A549 (cell line): Measurements from ENCODE around the gene PDCD1. TPM values are rescaled to one million over a fixed set of nuclear protein-coding genes. Genes with fewer than 3 reads are reported as not detected.

Experiments
- ATAC-seq, 2 experiments: fragments of 200-7000 bp in 1 of 2; fragments of >200 bp in 1 of 2; cut with Nextera tagmentation in 1 of 2; cut with Tn5 transposase in 1 of 2; 3 replicates each; pipeline versions ENCODE4 v1.8.0 to v1.9.1; 2018 to 2020; ENCODE audit warnings: mild to moderate bottlenecking in 1 of 2, moderate library complexity in 1 of 2
- CTCF ChIA-PET: fragments of 300-600 bp; sonication (Branson Sonifier 250); formaldehyde crosslinking; extraction: SDS; loops from one replicate; lab custom pipeline; 2021; ENCODE audit warnings: antibody characterized with exemption, inconsistent platforms; lab: Yijun Ruan, JAX
- POLR2A ChIA-PET: fragments of 350-600 bp; formaldehyde crosslinking; extraction: SDS; loops from one replicate; lab custom pipeline; 2021; ENCODE audit warnings: antibody characterized with exemption, inconsistent platforms; lab: Yijun Ruan, JAX
- DNase-seq, 2 experiments: peaks; one replicate each; pipeline versions ENCODE4 v3.0.0 to v3.0.0-alpha.2; 2011 to 2016; ENCODE audit warnings: low read depth in 1 of 2, low spot score in 1 of 2
- FAIRE-seq: peaks from 2 replicates; lab custom pipeline; 2011; peaks lifted over from hg19 to GRCh38; lab: Jason Lieb, UNC
- H3K27ac ChIP-seq, 2 experiments: fragments of >200 bp; sonication (Bioruptor Twin); formaldehyde crosslinking; 3 replicates each; pipeline ENCODE4 v1.5.1; 2016 to 2017
- H3K4me1 ChIP-seq: fragments of >200 bp; sonication (Bioruptor Twin); formaldehyde crosslinking; 3 replicates; pipeline ENCODE4 v1.6.1; 2016
- H3K4me2 ChIP-seq: fragments of >200 bp; sonication (Bioruptor Twin); formaldehyde crosslinking; 3 replicates; pipeline ENCODE4 v1.6.1; 2016
- H3K4me3 ChIP-seq: fragments of >200 bp; sonication (Bioruptor Twin); formaldehyde crosslinking; 3 replicates; pipeline ENCODE4 v1.5.1; 2016
- H3K9me3 ChIP-seq: fragments of >200 bp; sonication (Bioruptor Twin); formaldehyde crosslinking; 3 replicates; pipeline ENCODE4 v1.6.1; 2016
- BCL3 ChIP-seq: fragments of >200 bp; sonication (Bioruptor Twin); formaldehyde crosslinking; IDR thresholded peaks from 3 replicates; pipeline ENCODE4 v1.6.1; 2016
- CBX8 ChIP-seq: fragments of 200-600 bp; sonication (generic); IDR thresholded peaks from 2 replicates; pipeline ENCODE4 v1.6.1; 2016
- E2F6 ChIP-seq: IDR thresholded peaks from 2 replicates; pipeline ENCODE4 v1.6.1; 2012; ENCODE audit warnings: low read depth, borderline replicate concordance
- EHF ChIP-seq: fragments of 250-450 bp; sonication (Bioruptor Pico); IDR thresholded peaks from 2 replicates; pipeline ENCODE4 v1.5.0; 2020; ENCODE audit warnings: mild to moderate bottlenecking
- ELK1 ChIP-seq: fragments of 150-350 bp; IDR thresholded peaks from 2 replicates; pipeline ENCODE4 v1.6.1; 2014; ENCODE audit warnings: low read depth, mild to moderate bottlenecking, low read length
- FOXS1 ChIP-seq: fragments of 250-450 bp; sonication (Bioruptor Pico); IDR thresholded peaks from 2 replicates; pipeline ENCODE4 v1.5.0; 2020; ENCODE audit warnings: mild to moderate bottlenecking, moderate library complexity
- HDAC2 ChIP-seq: fragments of 200-600 bp; sonication (generic); IDR thresholded peaks from 2 replicates; pipeline ENCODE4 v1.6.1; 2016
- HOXB13 ChIP-seq: fragments of 250-450 bp; sonication (Bioruptor Pico); IDR thresholded peaks from 2 replicates; pipeline ENCODE4 v1.5.0; 2020; ENCODE audit warnings: low read depth, mild to moderate bottlenecking, moderate library complexity
- KDM1A ChIP-seq: fragments of 200-600 bp; sonication (generic); IDR thresholded peaks from 2 replicates; pipeline ENCODE4 v1.6.1; 2016; ENCODE audit warnings: low read depth, mild to moderate bottlenecking
- KDM5A ChIP-seq: fragments of 200-600 bp; sonication (generic); IDR thresholded peaks from 2 replicates; pipeline ENCODE4 v1.6.1; 2016; ENCODE audit warnings: antibody characterized with exemption, mild to moderate bottlenecking
- MAZ ChIP-seq: fragments of 150-350 bp; IDR thresholded peaks from 2 replicates; pipeline ENCODE4 v1.6.1; 2014; ENCODE audit warnings: antibody characterized with exemption, low read depth, low read length, borderline replicate concordance
- NFE2L2 ChIP-seq: fragments of 150-350 bp; conservative IDR thresholded peaks from 2 replicates; pipeline ENCODE4 v1.6.1; 2014; ENCODE audit warnings: low read length
- NR3C1 ChIP-seq: fragments of >200 bp; sonication (Bioruptor Twin); formaldehyde crosslinking; IDR thresholded peaks from 3 replicates; pipeline ENCODE4 v1.6.1; 2017
- RCOR1 ChIP-seq: fragments of 150-350 bp; IDR thresholded peaks from 2 replicates; pipeline ENCODE4 v1.6.1; 2014; ENCODE audit warnings: antibody characterized with exemption, low read length, low read depth
- SMC3 ChIP-seq: fragments of >200 bp; sonication (Bioruptor Twin); formaldehyde crosslinking; IDR thresholded peaks from 3 replicates; pipeline ENCODE4 v1.6.1; 2018; ENCODE audit warnings: inconsistent platforms
- TFCP2L1 ChIP-seq: fragments of 250-450 bp; sonication (Bioruptor Pico); IDR thresholded peaks from 2 replicates; pipeline ENCODE4 v1.5.0; 2021; ENCODE audit warnings: mild to moderate bottlenecking
- ZNF302 ChIP-seq: fragments of 250-450 bp; sonication (Bioruptor Pico); IDR thresholded peaks from 2 replicates; pipeline ENCODE4 v1.9.0; 2021; ENCODE audit warnings: inconsistent platforms, mild to moderate bottlenecking, moderate library complexity
- WGBS: methylation state at CpG from one replicate; pipeline ENCODE4 v1.1.6; 2017; ENCODE audit errors: missing lambda C conversion rate; 5-methylcytosine and 5-hydroxymethylcytosine counted together
- polyA plus RNA-seq, 4 experiments: library from polyadenylated mRNA; depleted of rRNA in 3 of 4; stranded (reverse); fragments of >200 nt; fragmentation: RNase III in 1 of 4; extraction: RNeasy Plus Mini Kit Qiagen cat#74134 plus additional on column Dnase treatment in 1 of 4; gene quantifications; 2 replicates in 3 of 4; 3 replicates in 1 of 4; pipeline ENCODE4 v1.2.3, GENCODE V29; 2011 to 2017
- TF ChIP-seq, protein P1 (sequence below): fragments of 200-600 bp; sonication (generic); IDR thresholded peaks from 2 replicates; pipeline ENCODE4 v1.6.1; 2016; ENCODE audit warnings: antibody characterized with exemption, mild to moderate bottlenecking, moderate library complexity

The PDCD1 gene
- polyA plus RNA-seq, 2 of the 4 experiments (the other 2 are of a cell fraction) = not detected

DNA sequence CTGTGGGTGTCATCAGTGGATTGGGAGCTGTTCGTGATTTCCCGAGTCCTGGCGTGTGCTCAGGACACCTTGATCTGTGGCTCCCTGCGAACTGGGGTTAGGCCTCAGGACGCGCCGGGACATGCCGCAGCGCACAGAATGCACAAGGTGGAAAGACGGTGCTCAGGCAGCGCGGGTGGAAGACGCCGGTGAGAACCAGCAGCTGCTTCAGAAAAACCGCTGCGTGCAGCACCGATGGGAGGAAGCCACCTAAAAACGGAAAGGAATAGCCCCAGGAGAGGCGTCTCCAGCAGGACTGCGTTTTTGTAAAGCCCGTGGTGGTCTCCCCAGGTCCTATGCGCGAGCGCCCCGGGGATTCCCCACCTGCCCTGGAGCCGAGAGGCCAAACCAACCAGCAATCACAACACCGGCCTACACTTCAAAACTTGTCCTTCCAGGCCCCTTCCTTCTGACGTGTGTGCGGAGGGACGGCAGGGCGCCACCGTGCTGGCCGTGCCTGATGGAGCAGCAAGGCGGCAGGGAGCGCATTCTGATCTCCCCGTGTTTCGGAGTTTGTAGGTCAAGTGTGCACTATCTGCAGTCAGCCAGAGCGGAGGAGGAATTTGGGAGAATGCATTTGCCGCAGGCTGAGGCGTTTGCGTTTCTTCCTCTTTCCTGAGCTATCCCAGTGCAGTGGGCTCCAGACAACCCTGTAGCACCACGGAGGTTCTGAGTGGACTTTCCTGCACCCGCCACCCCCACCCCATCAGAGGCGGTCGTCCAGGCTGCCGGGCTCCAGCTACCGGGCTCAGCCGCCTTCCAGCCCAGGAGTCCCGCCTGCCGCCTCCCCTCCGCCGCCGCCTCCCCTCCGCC, 43.0 kb upstream of the PDCD1 start:
- FAIRE-seq (no peak), ATAC-seq (no peak)
- 83% methylated on average over 45 of the region's 54 CpGs for WGBS
- CTCF ChIA-PET = no interaction called here
- no peak overlapping the region for H3K4me2 ChIP-seq
- TF ChIP-seq KDM1A = no peak
- no peak for TF ChIP-seq HOXB13 (CRISPR knock-in tag)
- no peak for TF ChIP-seq CBX8
- TF ChIP-seq MAZ = no peak
- TF ChIP-seq E2F6 = no peak
- TF ChIP-seq HDAC2 = no peak
- no peak for TF ChIP-seq RCOR1
- no peak for TF ChIP-seq ZNF302 (CRISPR knock-in tag)
- TF ChIP-seq, all 56 proteins: peak for 0
- no peak for DNase-seq
- Histone ChIP-seq H3K9me3 (no peaks in the 10 kb centered on the region), H3K4me3 (no peak overlapping the region), H3K4me1 (no peaks in the 10 kb centered on the region), H3K27ac (no peak overlapping the region)
- POLR2A ChIA-PET = no interaction called here

DNA sequence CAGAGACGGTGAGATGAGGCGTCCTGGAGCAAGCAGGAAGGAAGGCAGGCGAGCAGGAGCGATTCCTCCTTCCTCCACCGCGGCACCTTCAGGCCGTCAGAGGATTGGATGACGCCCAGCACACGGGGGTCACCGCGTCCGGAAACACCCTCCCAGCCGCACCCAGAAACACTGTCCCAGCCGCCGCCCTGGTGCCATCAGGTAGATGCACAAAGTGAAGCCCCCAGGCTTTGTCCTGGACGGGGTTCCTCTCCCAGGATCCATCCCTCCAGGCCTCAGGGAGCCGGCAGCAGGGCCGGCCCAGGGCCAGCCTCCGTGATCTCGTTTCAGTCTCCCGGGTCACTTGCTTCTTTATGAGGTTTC, 42.3 kb upstream of the PDCD1 start:
- WGBS = 81% methylated on average over 21 of the region's 21 CpGs
- DNase-seq (no peak), ATAC-seq (no peak), FAIRE-seq (no peak)
- H3K4me2 ChIP-seq = no peak overlapping the region
- TF ChIP-seq FOXS1 (CRISPR knock-in tag) = no peak
- no peak for TF ChIP-seq ELK1
- no peak for TF ChIP-seq EHF
- no peak for TF ChIP-seq KDM5A
- no peak for TF ChIP-seq NR3C1
- TF ChIP-seq TFCP2L1 (CRISPR knock-in tag) = no peak
- TF ChIP-seq, protein P1, sequence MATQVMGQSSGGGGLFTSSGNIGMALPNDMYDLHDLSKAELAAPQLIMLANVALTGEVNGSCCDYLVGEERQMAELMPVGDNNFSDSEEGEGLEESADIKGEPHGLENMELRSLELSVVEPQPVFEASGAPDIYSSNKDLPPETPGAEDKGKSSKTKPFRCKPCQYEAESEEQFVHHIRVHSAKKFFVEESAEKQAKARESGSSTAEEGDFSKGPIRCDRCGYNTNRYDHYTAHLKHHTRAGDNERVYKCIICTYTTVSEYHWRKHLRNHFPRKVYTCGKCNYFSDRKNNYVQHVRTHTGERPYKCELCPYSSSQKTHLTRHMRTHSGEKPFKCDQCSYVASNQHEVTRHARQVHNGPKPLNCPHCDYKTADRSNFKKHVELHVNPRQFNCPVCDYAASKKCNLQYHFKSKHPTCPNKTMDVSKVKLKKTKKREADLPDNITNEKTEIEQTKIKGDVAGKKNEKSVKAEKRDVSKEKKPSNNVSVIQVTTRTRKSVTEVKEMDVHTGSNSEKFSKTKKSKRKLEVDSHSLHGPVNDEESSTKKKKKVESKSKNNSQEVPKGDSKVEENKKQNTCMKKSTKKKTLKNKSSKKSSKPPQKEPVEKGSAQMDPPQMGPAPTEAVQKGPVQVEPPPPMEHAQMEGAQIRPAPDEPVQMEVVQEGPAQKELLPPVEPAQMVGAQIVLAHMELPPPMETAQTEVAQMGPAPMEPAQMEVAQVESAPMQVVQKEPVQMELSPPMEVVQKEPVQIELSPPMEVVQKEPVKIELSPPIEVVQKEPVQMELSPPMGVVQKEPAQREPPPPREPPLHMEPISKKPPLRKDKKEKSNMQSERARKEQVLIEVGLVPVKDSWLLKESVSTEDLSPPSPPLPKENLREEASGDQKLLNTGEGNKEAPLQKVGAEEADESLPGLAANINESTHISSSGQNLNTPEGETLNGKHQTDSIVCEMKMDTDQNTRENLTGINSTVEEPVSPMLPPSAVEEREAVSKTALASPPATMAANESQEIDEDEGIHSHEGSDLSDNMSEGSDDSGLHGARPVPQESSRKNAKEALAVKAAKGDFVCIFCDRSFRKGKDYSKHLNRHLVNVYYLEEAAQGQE = no peak
- TF ChIP-seq NFE2L2 = no peak
- TF ChIP-seq SMC3 = no peak
- no peak for TF ChIP-seq BCL3
- POLR2A ChIA-PET = no interaction called here
- no peaks in the 10 kb centered on the region for H3K4me1 ChIP-seq
- H3K4me3 ChIP-seq = no peak overlapping the region
- no peaks in the 10 kb centered on the region for H3K9me3 ChIP-seq
- CTCF ChIA-PET = no interaction called here
- H3K27ac ChIP-seq = no peak overlapping the region
